HG02852 (cell line): ENCODE measurements around the gene EIF5AL1.
"Not testable (repeated sequence)": the region's sequence is repeated elsewhere in the genome, so short reads cannot be mapped to it uniquely, and the experiment has no call there.

Experiments used
- ATAC-seq: cut with Tn5 transposase; IDR thresholded peaks from one replicate; pipeline ENCODE4 v1.9.1; 2021; ENCODE audit warnings: mild to moderate bottlenecking, moderate library complexity; ENCODE audit not compliant: unreplicated experiment

The EIF5AL1 gene

DNA sequence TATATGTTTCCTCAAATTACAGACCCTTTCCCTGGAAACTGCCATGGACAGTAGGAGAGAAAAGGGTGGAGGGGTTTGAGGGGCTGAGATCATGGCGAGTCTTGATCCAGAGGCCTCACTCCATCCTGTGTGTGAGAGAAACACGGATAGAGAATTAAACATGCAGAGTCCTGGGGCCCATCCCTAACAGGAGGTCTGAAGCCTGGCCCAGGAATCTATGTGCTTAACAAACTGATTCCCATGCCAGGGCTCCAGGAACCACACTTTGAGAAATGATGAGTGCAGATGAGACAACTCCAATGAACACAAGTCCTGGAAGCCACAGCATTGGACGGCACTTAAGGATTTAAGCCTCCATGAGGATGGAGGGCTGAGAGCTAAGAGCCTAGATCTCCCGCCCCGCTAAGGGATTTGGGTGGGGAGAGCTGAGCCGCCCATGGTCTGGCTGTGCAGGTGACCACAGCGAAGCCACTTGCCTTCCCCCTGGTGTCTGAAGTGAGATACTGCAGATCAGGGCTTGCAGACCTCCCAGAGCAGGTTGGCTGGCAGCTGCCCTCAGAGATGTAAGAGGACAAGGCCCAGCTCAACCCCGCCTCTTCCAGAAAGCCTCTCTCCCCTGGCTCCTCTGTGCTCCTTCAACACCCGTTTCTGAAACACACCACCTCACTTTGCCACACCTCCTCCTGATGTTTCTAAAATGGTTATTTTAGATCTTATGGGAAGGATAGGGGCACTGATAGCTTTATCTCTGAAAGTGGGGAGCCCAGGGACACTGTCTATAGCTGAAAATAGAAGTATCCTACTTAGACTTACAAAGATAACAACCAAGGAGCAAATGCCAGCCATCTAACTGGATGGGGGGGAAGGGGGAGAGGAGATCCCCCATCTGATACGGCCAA lies 24.8 kb upstream of the EIF5AL1 start:
- ATAC-seq = peak; percentile 79

DNA sequence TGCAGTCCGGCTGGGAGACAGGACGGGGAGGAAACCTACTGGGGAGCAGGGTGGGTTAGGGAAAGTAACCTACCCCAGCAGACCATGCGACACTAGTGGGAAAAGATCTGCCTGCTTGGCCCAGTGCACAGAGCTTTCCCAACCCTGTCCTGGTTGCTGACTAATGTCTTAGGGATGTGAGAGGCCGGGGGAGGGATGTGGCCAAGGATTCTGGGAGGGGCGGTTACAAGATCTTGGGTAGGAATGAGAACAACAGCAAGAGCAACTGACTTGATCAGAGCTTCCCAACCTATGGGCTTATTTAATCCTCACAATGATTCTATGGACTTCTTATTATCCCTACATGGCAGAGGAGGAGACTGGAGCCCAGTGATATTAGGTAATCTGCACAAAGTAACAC lies 24.0 kb upstream of the EIF5AL1 start:
- ATAC-seq = no peak

DNA sequence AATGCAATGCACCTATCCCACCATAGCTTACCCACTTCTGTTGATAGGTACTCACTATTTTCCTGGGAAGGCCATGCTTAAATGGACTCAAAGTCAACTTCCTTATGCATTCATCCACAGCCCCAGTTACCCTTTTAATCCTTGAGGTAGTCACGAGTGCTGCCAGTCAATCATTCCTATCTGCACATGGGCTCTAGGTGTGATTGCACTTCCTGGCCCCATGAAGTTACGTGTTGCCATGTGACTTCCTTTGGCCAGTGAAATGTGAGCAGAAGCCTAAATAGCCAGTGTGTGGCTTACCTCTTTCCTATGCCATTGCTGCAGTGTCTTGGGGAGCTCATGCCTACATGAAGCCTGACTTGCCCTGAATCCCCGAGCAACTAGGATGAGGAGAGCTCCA lies 23.5 kb upstream of the EIF5AL1 start:
- no peak for ATAC-seq

DNA sequence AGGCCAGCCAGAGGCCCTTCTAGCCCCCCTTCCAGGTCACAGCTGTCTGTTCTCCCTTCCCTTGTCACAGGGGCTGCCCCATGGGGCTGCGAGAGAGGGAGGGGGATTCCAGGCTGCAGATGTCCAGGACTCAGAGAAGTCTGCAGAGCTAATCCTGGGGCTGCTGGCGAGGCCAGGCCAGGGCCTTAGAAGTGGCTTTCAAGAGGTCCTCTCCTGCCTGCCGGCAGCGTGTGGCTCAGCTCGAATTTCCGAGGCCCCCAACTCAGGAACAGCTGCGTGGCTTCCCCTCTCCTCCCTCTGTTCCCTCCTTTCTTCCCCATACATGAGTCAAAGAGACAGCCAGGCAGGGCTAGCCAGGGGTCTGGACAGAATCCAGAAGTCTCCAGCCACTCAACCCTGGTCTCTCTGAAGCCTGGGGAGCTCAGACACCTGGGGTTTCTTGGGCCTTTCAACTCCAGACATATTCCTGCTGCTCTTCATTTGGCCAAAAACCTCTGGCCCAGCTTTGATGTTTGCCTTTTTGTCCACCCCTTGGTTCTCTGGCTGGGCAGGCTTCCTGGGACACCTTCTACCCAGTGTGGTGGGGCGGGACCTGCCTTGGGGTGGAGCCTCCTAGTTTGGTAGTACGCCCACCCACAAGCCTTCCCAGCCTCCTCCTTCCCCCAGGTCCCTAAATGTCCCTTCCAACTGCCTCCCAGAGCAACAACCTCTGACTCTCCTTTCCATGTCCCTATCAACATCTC lies 21.8 kb upstream of the EIF5AL1 start:
- ATAC-seq = peak; percentile 55

DNA sequence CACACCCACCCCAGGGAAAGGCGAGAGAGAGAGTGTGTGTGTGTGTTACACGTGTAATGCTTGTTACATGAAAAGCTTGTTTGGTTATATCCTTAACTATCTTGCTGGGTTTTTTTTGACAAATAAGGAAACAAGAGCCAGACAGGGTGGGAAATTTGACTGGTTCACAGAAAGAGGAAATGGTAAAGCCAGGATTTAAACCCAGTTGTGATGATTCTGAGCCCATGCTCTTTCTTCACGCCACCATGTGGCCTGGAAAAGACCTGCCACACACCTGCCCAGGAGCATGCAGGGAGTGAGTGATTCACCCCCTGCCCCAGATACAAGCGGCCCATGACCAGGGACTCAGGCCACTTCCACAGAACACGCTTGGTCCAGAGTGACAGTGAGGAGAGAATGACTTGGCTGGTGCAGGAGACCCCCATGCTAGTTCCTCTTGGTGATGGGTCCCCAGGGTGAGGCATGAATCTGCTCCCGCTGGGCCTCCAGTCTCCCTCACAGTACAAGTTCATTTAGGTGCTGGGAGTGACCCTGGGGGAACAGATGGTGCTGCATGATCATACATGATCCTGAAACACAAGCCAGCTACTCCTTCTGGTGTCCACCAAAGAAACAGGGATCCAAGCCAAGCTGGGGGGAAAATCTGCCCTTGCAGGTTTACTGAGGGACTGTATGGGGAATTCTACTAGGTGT lies 21.0 kb upstream of the EIF5AL1 start:
- ATAC-seq = no peak

DNA sequence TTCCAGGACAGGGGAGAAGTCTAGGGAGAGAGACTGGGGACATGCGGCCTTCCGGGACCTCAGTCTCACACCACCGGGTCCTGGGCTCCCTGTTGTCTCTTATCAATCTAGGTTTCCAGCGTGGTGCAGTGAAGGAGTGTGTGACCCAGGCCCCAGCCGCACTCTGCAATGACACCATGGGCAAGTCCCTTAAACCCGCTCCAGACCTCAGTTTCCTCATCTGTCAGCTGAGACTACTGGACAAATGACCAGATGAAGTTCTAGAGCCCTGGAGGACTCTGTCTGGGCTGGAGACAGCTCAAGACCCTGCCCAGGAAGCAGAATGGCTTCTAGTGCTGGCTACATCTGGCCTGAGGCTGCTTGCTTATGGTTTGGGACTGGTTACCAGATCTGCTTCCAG lies 20.1 kb upstream of the EIF5AL1 start:
- ATAC-seq = no peak

DNA sequence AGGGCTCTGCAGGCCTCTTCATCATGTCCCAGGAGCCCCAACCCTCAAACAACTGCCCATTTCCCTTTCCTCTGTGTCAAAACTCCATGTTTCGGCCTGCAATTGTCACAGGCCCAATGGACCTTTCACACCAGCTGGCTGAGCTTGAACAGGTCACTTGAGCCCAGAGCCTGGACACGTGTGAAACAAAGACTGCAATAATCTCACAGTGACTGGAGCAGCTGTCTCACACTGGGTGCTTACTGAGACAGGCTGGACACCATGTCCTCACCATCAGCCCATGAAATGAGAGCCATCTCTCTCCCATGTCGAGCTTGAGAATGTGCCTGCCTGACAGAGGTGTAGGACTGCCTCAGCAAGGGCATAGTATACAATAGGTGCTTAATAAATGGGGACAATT lies 19.5 kb upstream of the EIF5AL1 start:
- no peak for ATAC-seq

DNA sequence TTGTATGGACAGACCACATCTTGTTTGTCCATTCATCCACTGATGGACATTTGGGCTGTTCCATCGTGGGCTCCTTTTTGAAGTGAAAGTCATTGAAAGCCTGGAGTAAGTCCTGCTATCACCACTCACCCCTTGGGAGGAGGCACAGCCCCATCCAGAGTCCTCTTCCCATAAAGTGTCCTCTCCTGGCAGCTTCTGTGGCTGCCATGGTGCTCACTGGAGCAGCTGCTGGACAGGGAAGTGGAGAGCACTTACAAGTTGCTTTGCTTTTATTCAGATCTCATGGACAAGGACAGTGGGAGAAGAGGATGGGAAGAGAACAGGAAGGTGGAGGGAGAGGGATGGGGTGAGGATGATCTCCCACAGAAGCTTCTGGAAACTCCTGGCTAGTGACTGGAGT lies 18.5 kb upstream of the EIF5AL1 start:
- ATAC-seq = no peak

DNA sequence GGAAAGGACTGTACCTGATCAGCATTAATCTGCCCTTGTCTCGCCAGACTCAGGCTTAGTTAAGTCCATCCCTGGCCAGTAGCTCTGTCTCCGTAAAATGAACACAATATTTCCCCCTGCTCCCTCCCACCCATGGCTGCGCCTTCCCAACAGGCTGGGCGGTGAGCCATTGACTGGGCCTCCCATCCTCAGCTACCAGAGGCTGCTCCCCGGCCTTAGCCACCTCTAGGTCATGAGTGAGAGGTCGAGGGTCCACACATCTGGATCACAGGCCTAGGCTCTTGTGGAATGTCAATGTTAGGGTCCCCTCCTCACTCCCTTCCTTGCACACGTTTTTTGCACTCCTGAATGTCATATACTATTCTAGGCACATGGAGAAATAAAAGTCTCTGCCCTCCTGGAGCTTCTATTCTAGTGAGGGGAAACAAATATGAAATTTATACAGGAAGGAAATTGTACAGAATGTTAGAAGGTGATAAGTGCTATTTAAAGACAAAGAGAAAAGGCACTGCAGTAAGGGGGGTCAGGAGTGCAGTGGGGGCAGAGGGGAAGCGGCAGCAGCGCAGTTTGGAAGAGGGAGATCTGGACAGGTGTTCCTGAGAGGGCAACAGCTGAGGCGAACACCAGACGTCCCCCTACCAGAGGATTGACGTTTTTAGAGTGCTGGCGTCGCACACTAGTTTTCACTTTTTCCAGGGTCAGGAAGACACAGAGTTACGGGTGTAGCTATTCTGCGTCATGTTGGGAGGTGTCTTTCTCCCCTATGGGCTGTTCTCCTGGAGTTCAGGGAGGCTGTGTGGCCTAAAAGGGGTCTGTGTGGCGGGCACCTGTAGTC lies 17.2 kb upstream of the EIF5AL1 start:
- ATAC-seq = no peak

DNA sequence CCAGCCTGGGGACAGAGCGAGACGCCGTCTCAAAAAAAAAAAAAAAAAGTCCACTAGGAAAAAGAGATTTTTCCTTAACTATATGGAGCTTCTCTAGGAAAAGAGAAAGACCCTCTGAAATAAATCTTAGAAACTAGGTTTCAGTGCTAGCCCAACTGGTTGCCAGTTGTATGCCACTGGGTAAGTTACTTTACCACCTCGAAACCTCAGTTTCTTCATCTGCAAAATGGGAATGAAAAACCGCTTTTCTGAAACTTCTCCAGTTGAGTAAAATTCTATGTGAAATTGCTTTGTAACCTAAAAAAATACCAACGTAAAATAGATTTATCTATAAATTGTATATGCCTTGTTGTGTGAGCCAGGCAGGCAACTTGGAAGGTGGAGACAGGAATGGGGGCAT lies 16.5 kb upstream of the EIF5AL1 start:
- no peak for ATAC-seq

DNA sequence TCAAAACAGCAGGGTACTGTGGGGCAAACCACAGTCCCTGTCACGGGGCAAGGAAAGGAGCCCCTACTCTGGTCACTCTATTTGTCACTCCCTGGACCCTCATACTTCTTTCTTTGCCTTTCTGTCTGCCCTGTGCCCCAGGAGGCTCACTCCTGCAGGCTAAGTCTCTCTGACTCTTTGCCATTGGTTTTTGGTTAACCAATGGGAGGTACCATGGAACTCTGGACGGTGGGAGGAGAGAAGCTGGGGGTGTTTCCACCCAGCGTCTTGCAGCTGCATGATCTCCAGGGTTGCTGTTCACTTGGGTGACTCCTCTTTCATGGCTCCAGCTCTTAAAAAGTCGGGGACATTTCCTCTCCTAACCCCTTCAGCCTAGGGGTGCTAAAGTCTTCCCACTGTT lies 15.4 kb upstream of the EIF5AL1 start:
- no peak for ATAC-seq

DNA sequence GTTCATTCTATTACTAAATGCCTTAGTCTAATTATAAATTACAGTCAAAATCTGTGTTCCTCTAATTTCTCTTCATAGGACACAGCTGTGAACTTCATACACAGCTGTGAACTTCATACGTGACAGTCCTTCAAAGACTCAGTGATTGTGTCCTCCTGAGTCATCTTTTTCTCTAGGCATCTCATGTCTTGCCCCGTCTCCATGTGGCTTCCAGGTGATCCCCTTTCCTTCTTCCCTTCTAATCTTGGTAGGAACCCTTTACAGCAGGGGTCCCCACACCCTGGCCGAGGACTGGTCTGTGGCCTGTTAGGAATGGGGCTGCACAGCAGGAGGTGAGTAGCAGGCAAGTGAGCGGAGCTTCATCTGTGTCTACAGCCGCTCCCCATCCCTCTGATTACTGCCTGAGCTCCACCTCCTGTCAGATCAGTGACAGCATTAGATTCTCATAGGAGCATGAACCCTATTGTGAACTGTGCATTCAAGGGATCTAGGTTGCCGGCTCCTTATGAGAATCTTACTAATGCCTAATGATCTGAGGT lies 14.0 kb upstream of the EIF5AL1 start:
- ATAC-seq = no peak

DNA sequence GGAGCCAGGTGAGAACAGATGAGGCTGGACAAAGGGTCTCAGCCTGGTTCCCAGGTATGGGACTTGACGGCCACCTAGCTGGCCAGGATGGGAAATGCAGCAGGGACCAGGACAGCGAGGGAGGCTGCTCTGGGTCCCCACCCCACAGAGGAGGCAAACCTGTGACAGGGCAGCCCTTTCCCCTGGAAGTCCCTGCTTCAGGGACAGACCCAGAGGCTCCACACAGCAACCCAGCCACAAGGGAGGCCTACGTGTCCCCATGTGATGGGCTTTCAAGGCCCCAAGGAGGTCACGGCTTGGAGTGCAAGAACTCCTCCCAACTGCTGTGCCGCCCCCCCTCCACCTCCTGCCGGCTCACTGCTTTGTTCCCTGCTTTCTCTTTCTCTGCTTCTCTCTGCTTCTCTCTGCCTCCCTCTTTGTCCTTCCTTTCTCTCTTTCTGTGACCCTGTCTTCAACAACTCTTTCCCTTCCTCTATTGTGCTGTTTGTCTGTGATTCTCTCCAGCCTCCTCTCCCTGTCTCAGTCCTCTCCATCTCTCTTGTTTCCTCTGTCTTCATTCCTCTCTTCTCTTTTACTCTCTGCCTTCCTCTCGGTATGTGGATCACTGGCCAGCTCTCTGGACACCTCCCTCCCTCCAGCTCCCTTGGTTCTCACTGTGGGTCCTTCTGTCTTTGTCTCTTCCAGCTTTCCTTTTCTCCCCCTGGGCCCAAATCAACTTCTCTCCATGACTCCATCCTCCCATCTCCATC lies 9.6 kb upstream of the EIF5AL1 start:
- no peak for ATAC-seq

DNA sequence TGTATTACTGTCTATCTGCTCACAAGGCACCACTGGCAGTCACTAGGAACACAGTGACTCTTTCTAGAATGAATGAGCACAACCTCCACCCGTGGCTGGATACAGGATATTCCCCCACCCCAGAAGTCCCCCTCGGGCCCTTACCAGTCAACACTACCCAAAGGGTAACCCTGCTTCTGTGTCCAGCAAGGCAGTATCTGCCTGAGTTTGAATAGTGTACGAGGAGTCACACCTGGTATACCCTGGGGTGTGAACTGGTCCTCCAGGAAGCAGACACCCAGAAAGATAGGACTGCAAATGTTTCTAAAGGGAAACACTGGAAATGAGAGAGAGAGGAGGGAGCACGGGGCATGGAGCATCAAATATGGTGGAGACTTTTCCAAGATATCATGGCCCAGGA lies 8.5 kb upstream of the EIF5AL1 start:
- ATAC-seq = not testable (repeated sequence)

DNA sequence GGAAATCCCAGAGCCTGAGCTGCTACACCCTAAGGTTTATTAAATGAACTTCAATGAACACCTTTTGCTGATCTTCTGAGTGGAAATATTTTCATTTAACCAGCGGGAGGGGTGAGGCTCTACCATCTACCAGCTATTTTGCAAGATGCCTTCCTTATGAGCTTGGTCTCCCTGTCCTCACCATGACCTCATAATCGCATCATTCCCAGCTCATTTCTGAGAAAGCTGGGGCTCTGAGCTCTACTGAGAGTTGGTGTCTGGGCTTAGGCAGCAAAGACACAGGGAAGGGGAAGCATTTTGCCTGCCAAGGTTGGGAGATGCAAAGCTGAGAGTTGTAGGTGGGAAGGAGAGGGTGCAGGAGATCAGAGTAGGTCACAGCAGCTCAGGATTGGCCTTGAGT lies 7.8 kb upstream of the EIF5AL1 start:
- not testable (repeated sequence) for ATAC-seq

DNA sequence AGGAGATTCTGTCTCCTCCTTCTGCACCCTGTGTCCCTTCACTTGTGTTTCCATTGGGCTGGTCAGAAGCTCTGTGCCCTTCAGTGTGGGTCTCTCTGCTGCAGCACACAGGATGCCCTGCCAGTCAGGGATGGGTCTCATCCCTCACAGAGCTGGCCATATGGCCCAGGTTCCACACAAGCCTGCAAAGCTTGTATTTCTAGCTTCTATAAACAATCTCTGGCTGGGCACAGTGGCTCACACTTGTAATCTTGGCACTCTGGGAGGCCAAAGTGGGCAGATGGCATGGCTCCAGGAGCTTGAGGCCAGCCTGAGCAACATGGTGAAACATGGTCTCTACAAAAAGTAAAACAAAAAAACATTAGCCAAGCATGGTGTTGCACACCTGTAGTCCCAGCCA lies 7.0 kb upstream of the EIF5AL1 start:
- ATAC-seq = not testable (repeated sequence)

DNA sequence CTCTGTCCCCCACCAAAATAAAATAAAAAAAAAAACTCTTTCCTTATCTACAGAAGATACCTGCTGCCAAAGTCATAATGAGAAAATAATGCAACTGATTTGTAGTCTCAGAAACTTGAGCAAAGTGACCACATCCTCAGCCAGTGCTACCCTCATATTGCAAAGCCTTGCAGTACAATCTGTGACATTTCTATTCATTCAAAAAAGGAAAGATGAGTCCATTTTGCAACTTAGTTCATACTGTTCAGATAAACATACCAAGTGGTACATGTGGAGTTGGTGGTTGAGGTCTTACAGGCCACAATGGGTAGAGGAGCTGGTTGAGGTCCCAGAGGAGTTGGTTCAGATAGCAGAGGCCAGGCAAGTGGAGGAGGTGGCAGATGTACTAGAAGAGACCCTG lies 6.5 kb upstream of the EIF5AL1 start:
- ATAC-seq = peak; percentile 47

DNA sequence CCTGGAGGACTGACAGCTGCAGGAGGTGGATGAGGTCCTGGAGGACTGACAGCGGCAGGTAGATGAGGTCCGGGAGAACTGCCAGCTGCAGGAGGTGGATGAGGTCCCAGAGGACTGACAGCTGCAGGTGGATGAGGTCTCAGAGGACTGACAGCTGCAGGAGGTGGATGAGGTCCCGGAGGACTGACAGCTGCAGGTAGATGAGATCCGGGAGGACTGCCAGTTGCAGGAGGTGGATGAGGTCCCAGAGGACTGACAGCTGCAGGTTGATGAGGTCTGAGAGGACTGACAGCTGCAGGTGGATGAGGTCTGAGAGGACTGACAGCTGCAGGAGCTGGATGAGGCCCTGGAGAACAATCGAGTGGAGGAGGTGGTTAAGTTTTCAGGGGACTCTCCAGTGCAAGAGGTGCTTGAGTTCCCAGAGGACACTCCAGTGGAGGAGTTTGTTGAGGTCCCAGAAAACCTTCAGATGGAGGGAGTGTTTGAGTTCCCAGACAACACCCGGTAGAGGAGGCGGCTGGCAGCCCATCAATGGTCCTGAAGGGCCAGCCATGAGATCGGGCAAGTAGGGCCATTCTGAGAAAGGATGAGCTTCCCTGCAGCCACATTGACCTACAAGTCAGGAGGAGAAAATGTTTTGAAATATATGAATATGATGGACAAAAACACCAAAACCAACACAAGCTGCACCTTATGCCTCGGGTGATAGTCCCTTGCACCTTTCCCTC lies 4.7 kb upstream of the EIF5AL1 start:
- ATAC-seq = no peak

DNA sequence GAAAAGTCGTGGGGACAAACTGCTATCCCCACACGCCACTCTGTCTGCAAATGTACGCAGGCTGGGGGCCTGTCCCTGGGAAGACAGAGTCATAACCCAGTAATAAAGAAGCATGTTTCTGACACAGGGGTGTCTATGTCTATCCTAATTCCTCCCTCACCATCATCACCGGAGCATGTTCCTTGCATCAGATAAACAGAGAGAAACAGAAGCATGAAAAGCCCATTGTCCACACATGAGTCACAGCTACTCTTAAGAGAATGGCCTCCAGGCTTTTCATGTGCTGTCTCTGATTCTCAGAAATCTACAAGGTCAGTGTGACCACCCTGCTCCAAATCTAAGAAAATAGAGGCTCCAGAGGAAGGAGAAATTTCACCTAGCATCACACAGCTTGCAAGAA lies 4.1 kb upstream of the EIF5AL1 start:
- ATAC-seq = not testable (repeated sequence)
